Measurements from ENCODE around the gene ERBB4. TPM values are rescaled to one million over a fixed set of nuclear protein-coding genes. Genes with fewer than 3 reads are reported as not detected.

ERBB4 gene
- total RNA-seq, 1 experiment from 2014 or later = 0.04 TPM

GRCh38 chr2:211990335-211990734, 548.3 kb downstream of the ERBB4 start:
- no peak overlapping the region for H2BK20ac ChIP-seq (ENCODE audit: low read depth, low read length, poor library complexity, severe bottlenecking)

More at GRCh38 chr2:211990335-211990734, 548.3 kb downstream of the ERBB4 start:
- no CpG with 5 or more reads among the region's 1 CpG for WGBS (ENCODE audit: extremely low coverage, insufficient read length, low lambda C conversion rate)
- TF ChIP-seq CTCF (conservative IDR thresholded peaks at IDR 0.05) = no peak
- H3K9ac ChIP-seq (ENCODE audit: extremely low read depth, insufficient read length, low read length) = no peak overlapping the region
- no peak overlapping the region for H3K56ac ChIP-seq (ENCODE audit: insufficient read length, low read depth, low read length)
- H3K27ac ChIP-seq (ENCODE audit: insufficient read length, low read depth, low read length) = no peak overlapping the region
- H4K20me1 ChIP-seq (ENCODE audit: control insufficient read depth, insufficient read depth, insufficient read length) = no peaks in the 10 kb centered on the region
- H2BK15ac ChIP-seq (ENCODE audit: low read depth, low read length) = no peak overlapping the region
- no peak overlapping the region for H3K18ac ChIP-seq (ENCODE audit: insufficient read length, low read depth, low read length)
- H4K91ac ChIP-seq (ENCODE audit: insufficient read length, low read depth, low read length) = no peak overlapping the region
- H3T11ph ChIP-seq (ENCODE audit: low read length) = no peak overlapping the region
- no peak for DNase-seq
- H3K23me2 ChIP-seq (ENCODE audit: insufficient read length, low read depth, low read length, poor library complexity, severe bottlenecking) = no peaks in the 10 kb centered on the region
- H4K5ac ChIP-seq (ENCODE audit: insufficient read length, low read depth, low read length) = no peak overlapping the region
- H3K4me1 ChIP-seq (ENCODE audit: insufficient read depth, low read length) = no peaks in the 10 kb centered on the region
- no peaks in the 10 kb centered on the region for H3K79me2 ChIP-seq (ENCODE audit: insufficient read depth, low read length)
- no peak overlapping the region for H2AK5ac ChIP-seq (ENCODE audit: insufficient read length, low read length)
- no peak overlapping the region for H2AFZ ChIP-seq (ENCODE audit: low read length)
- H3K4ac ChIP-seq (ENCODE audit: low read depth, low read length) = no peak overlapping the region
- no peaks in the 10 kb centered on the region for H3K27me3 Mint-ChIP-seq (ENCODE audit: low read depth)
- no peak overlapping the region for H2BK5ac ChIP-seq (ENCODE audit: insufficient read length, low read length)
- no peaks in the 10 kb centered on the region for H3K9me3 Mint-ChIP-seq
- H3K36me3 Mint-ChIP-seq (ENCODE audit: insufficient read depth in 1 of 3, low read depth in 3 of 3) = no peaks in the 10 kb centered on the region
- H4K8ac ChIP-seq (replicated peaks; ENCODE audit: insufficient read length, low read depth, low read length) = no peak overlapping the region
- H3K27ac Mint-ChIP-seq = no peak overlapping the region
- H3K4me3 Mint-ChIP-seq = no peak overlapping the region
- no peak overlapping the region for H3K4me2 ChIP-seq (ENCODE audit: insufficient read depth, insufficient read length, low read length)
- H2BK120ac ChIP-seq (ENCODE audit: low read depth, low read length, poor library complexity, severe bottlenecking) = no peak overlapping the region
- H3K27me3 ChIP-seq (ENCODE audit: insufficient read depth, low read length) = no peaks in the 10 kb centered on the region
- no peak overlapping the region for H3K14ac ChIP-seq (ENCODE audit: insufficient read depth, low read length)
- H3K79me1 ChIP-seq (ENCODE audit: insufficient read depth, low read depth, low read length, poor library complexity, severe bottlenecking) = no peaks in the 10 kb centered on the region
- no peaks in the 10 kb centered on the region for H3K4me1 Mint-ChIP-seq
- H3K23ac ChIP-seq (ENCODE audit: insufficient read length, low read depth, low read length) = no peak overlapping the region
- no peak overlapping the region for H2BK12ac ChIP-seq (ENCODE audit: insufficient read length, low read depth, low read length)
- H3K9me3 ChIP-seq (ENCODE audit: control insufficient read depth, low read depth, low read length) = no peaks in the 10 kb centered on the region

Measured in H9 (cell line).